GM18526 (cell line): ENCODE data around the gene SUMF1.

ENCODE experiments used
- POLR2A ChIP-seq: IDR thresholded peaks from 3 replicates; pipeline ENCODE4 v1.6.1; 2011; ENCODE audit not compliant: insufficient read length; ENCODE audit errors: extremely low read depth

The SUMF1 gene

DNA sequence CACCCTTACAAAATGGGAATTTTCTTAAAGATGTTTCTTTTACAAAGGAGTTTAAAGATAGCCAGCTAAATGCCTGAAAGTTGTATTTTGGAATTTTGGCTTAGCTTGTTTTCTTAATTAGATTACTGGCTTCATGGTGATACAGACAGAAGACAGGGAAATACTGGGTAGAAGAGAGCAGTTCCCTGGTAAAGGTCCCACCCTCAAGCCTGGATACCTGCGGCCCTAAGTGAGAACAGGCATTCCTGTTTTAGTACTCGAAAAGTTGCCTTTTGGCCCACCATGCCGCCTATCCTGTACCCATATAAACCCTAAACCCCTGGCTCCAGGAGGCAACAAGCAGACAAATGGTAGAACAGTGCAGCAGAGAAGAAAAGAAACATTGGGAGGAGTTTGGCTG is 134.5 kb downstream of the SUMF1 start:
- TF ChIP-seq POLR2A, result no peak

DNA sequence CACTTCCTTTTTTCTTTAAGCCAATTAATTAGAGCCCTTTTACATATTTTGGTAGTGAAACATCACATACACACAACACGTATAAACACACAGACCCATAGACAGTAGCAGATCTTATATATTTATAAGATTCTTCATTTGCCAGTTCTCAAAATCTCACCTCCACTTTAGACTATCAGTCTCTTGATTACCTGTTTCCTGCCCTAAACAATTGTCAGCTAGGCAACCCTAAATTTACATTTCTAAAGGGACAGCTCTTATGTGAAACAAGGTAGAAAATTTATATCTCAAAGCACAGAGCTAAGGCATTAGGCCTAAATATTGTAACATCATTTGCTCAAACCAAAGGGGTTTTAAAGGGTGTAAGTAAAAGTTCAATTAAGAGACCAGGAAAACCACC is 135.0 kb downstream of the SUMF1 start:
- TF ChIP-seq POLR2A, result no peak

DNA sequence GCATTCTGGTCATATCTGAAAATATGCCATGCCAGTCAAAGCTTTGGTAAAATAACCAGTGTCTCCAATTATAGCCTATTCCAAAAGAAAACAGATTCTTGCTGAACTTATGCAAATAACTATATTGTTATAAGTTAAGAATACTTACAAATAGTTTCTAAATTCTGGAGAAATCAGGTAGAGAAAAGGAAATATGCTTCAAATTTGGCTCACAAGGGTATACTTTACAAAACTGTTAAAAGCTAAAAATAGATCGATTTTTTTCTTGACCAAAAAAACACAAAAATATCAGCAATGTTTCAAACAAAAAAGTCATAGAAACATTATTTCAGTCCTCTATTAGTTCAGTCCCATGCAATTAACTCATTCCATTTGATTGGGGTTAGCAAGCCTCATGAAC is 140.2 kb downstream of the SUMF1 start:
- TF ChIP-seq POLR2A, result no peak

DNA sequence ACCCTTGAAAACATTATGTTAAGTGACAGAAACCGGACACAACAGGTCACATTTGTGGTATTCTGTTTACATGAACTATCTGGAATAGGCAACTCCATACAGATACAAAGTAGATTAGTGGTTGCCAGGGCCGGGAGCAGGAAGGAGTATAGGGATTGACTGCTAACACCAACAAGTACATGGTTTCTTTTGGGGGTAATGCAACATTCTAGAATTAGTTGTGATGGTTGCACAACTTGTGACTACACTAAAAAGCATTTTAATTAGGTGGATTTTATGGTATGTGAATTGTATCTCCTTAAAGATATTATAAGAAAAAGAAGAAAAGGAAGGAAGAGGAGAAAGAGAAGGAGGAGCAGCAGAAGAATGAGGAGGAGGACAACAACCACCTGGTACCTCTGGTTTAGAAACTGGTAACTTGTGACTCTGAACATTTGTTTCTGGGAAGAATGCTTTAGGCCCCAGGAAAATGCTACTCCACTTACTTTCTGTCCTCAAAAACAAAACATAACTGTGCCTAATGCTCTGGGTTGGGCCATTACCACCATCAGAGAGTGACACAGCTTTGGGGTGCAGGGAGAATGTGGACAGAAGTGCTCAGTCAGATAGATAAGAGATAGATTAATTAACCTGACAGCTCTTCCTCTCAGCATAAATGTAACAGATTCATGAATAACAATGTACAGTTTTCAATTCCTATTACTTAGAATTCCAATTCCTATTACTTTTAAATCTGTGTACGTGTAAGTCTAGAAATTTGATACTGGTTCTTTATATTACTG is 143.6 kb downstream of the SUMF1 start:
- no peak for TF ChIP-seq POLR2A

DNA sequence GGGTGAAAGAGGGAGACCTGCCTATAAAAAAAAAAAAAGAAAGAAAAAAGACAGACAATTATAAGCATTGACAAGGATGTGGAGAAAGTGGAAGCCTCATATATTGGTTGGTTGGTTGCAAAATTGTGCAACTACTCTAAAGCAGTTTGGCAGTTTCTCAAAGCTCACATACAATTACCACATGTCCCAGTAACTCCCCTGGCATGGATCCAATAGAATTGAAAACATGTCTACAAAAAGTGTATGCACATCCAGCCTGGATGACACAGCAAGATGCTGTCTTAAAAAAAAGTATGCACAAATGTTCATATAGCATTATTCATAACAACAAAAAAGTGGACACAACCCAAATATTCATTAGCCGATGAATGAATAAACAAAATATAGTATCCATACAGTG is 144.4 kb downstream of the SUMF1 start:
- no peak for TF ChIP-seq POLR2A

DNA sequence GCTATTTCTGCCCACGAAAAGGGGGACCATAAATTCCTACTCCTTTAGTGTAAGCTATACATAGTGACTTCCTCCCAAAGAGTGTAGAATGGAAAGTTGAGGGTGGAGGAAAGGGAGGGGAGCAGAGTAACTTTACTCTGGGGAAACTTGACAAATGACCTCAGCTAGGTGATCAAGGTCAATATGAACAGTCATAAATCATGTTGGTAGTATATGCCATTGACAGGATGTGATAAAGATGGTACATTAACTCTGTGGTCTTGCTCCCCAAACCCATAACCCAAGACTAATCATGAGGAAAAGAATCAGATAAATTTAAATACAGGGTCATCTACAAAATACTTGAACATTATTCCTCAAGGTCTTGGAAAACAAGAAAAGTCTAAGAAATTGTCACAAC is 145.3 kb downstream of the SUMF1 start:
- no peak for TF ChIP-seq POLR2A

DNA sequence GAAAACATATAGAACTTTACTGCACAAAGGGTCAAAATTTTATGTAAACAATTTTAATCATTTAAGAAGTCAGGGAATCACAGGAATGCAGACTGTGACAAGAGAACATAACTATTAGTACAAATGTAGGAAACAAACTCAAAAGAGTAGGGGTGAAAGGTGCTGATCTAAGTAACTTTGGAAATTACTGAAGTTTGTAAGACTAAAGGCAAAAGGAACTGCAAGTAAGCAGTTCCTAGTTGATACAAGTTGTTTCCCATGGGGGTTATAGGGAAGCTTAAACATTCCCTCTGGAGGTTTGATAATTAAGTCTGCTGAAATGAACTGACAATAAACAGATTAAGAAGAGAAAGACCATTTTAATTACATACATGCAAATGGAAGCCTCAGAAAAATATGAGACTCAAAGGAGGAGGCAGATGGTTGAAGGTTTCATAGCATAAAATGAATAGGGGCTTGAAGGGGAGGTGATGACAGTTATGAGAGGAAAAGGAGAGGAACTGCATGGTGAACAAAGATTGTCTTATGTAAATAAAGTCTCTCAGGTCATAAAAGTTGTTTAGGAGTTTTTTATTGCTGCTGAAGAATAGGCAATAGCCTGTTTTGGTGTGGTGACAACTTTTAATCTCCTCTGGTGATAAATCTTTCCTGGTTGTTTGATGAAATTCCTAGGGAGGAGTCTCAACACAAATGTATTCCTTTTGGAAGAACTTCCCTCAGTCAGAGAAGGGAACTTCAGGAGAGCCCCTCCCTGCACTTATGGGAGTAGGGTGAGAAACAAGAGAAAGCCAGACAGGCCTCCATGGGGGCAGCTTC is 146.8 kb downstream of the SUMF1 start:
- TF ChIP-seq POLR2A, result no peak

DNA sequence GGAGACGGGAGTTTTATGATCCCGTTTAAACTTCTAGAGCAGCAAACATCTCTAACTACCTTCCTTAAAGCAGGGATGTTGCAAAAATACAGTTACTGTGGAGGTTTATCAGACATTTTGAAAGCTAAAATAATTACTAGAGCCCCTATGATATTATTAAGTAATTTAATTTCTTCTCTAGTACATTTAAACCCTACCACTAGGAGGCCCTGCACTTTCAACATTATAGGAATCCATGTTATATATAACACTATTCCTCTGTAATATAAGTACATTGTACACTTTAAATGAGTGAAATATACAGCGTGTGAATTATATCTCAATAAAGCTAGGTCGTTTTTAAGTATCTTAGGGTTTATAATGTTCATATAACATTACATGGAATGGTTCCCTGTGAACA is 152.4 kb downstream of the SUMF1 start:
- TF ChIP-seq POLR2A, result no peak

DNA sequence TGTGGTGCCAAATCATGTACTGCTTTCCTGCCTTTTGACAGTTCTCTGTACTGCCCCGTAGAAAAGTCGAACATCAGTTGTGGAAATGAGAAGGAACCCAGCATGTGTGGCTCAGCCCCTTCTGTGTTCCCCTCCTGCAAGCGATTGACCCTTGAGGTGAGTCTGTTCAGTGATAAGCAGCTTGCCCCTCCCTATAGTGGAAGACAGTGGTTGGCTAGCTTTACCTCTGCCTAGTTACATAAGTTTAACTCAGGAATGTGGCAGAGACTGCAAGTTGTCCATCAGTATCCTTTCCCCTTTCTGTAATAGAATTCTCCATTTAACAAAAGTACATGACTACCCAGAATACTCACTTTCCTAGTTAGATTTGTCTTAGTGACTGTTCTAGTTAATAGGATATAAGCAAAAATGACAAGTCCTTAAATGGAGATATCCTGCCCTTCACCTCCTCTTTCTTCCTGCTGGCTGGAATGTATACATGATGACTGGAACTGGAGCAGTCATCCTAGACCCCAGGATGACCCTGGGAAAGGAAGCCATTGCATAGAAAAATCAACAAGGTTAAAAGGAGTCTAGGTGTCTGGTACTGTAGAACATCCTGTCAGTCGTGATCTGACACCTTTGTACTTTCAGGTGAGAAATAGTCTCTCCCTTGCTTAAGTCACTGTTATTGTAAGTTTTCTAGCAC is 153.3 kb downstream of the SUMF1 start:
- no peak for TF ChIP-seq POLR2A

DNA sequence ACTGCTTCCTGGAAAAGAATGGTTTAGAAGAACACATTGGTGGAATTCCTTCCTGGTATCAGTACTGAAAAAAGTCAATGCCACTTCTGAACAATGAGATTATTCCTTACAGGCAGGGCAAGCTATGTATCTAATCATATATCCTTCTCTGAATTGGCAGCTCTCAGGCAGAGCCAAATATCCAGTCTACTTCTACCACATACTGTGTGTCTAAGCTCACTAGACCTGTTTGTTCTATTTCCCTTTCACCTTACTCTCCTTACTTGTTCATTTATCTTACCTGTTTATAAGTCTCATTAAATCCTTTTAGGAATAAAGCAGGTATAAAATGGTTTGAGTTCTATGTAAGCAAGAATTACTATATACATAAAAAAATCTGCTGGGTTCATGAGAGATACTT is 155.6 kb downstream of the SUMF1 start:
- no peak for TF ChIP-seq POLR2A
